OCI-LY3 (cell line): ENCODE measurements around the gene RNF113A.

Source experiments
- H2AFZ ChIP-seq: fragments of 200-600, 300-600 bp; shearing (Covaris generic); 2 replicates; pipeline ENCODE4 v1.6.0; 2014; ENCODE audit warnings: antibody characterized with exemption, low read depth, low read length
- H3K27ac ChIP-seq: fragments of 200-600, 300-600 bp; sonication (generic); 2 replicates; pipeline ENCODE4 v1.5.1; 2014; ENCODE audit warnings: mild to moderate bottlenecking, low read length, moderate library complexity, mixed read lengths
- H3K27me3 ChIP-seq: fragments of 200-600, 300-600 bp; sonication (generic); 2 replicates; pipeline ENCODE4 v1.6.1; 2014; ENCODE audit warnings: low read depth, low read length, mixed read lengths
- H3K36me3 ChIP-seq: fragments of 200-600, 300-600 bp; sonication (generic); replicated peaks from 2 replicates; pipeline ENCODE3; 2014; ENCODE audit warnings: low read depth, low read length, mixed read lengths
- H3K4me1 ChIP-seq: fragments of 300-600, 200-600 bp; sonication (generic); 2 replicates; pipeline ENCODE4 v1.6.1; 2014; ENCODE audit warnings: low read length, mixed read lengths
- H3K4me2 ChIP-seq: fragments of 200-600, 300-600 bp; sonication (generic); 2 replicates; pipeline ENCODE4 v1.6.1; 2014; ENCODE audit warnings: low read length, mixed read lengths
- H3K4me3 ChIP-seq: fragments of 300-600, 200-600 bp; sonication (generic); 2 replicates; pipeline ENCODE4 v1.5.1; 2014; ENCODE audit warnings: antibody characterized with exemption, mild to moderate bottlenecking, low read length, moderate library complexity
- H3K79me2 ChIP-seq: fragments of 300-600, 200-600 bp; shearing (Covaris generic); 2 replicates; pipeline ENCODE4 v1.6.1; 2014; ENCODE audit warnings: mild to moderate bottlenecking, low read length, mixed read lengths
- H3K9ac ChIP-seq: fragments of 300-600, 200-600 bp; shearing (Covaris generic); 2 replicates; pipeline ENCODE4 v1.6.0; 2014; ENCODE audit warnings: mild to moderate bottlenecking, low read length, moderate library complexity
- H3K9me3 ChIP-seq: fragments of 200-600, 300-600 bp; shearing (Covaris generic); 2 replicates; pipeline ENCODE4 v1.6.1; 2014; ENCODE audit warnings: low read length, mixed read lengths; ENCODE audit not compliant: insufficient read depth
- H4K20me1 ChIP-seq: fragments of 200-600, 300-600 bp; sonication (generic); 2 replicates; pipeline ENCODE4 v1.6.1; 2016; ENCODE audit warnings: low read length, mixed read lengths; ENCODE audit not compliant: insufficient read depth
- EZH2phosphoT487 ChIP-seq: fragments of 200-600 bp; shearing (Covaris generic); IDR thresholded peaks from 2 replicates; pipeline ENCODE4 v1.6.1; 2018; ENCODE audit warnings: antibody characterized with exemption, mixed run types, low read depth
- TF ChIP-seq, protein P1 (sequence below): fragments of 200-600, 300-600 bp; sonication (generic); IDR thresholded peaks from 2 replicates; pipeline ENCODE4 v1.5.1; 2014; ENCODE audit warnings: antibody characterized with exemption, low read length, low read depth

RNF113A gene

DNA sequence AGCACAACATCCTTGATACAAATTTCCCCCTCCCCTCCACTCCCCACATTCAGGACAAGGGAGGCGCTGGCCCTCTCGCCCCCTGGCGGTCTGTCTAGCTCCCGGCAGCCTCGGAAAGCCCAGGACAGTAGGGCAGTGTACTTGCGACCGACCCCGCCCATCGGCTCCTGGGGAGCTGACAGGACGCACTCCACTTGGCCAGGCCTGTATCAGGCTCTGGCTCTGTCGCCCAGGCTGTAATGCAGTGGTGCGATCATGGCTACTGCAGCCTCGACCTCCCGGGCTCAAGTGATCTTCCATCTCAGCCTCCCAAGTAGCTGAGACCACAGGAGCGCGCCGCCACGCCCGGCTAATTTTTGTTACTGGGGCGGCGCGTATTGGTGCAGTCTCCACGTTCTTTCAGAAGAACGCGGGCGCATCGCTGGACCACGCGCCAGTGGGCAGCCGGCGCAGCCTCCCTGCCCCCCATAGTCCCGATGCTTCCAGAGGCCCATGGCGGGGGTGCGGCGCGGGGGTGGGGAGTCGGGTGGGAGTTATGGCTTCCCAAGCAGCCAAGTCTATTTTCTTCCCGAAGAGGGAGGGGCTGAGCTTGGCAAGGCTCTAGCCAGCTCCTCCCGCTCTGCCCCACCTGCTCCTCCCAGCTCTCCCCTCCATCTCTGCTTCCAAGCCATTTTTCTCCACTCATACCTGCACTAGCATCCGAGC lies 16.3 kb upstream of the RNF113A start:
- Histone ChIP-seq H3K36me3 (no peaks in the 10 kb centered on the region), H3K9me3 (no peaks in the 10 kb centered on the region)

GRCh38 chrX:119885554-119886428 lies 14.3 kb upstream of the RNF113A start:
- TF ChIP-seq, protein P1, sequence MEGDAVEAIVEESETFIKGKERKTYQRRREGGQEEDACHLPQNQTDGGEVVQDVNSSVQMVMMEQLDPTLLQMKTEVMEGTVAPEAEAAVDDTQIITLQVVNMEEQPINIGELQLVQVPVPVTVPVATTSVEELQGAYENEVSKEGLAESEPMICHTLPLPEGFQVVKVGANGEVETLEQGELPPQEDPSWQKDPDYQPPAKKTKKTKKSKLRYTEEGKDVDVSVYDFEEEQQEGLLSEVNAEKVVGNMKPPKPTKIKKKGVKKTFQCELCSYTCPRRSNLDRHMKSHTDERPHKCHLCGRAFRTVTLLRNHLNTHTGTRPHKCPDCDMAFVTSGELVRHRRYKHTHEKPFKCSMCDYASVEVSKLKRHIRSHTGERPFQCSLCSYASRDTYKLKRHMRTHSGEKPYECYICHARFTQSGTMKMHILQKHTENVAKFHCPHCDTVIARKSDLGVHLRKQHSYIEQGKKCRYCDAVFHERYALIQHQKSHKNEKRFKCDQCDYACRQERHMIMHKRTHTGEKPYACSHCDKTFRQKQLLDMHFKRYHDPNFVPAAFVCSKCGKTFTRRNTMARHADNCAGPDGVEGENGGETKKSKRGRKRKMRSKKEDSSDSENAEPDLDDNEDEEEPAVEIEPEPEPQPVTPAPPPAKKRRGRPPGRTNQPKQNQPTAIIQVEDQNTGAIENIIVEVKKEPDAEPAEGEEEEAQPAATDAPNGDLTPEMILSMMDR = no peak
- no peak for TF ChIP-seq EZH2phosphoT487
- Histone ChIP-seq H3K27me3 (no peaks in the 10 kb centered on the region), H3K27ac (no peak overlapping the region), H2AFZ (0 out of 2 replicates have a peak overlapping the region, but pooled peaks have one; percentile 39), H3K9ac (no peak overlapping the region), H3K4me1 (no peaks in the 10 kb centered on the region), H3K4me3 (no peak overlapping the region), H3K36me3 (no peaks in the 10 kb centered on the region), H4K20me1 (no peaks in the 10 kb centered on the region), H3K9me3 (no peaks in the 10 kb centered on the region), H3K4me2 (peak overlapping the region; percentile 24; the same call in 1 of the 2 replicates), H3K79me2 (no peaks in the 10 kb centered on the region)

More for the DNA sequence above, 16.3 kb upstream of the RNF113A start:
- H3K9ac ChIP-seq = no peak overlapping the region
- H2AFZ ChIP-seq = no peak overlapping the region
- H4K20me1 ChIP-seq = no peaks in the 10 kb centered on the region
- no peak overlapping the region for H3K27ac ChIP-seq
- H3K4me3 ChIP-seq = no peak overlapping the region
- TF ChIP-seq, protein P1 = no peak
- TF ChIP-seq EZH2phosphoT487 = no peak
- H3K4me2 ChIP-seq = no peak overlapping the region
- no peaks in the 10 kb centered on the region for H3K4me1 ChIP-seq
- H3K79me2 ChIP-seq = no peaks in the 10 kb centered on the region
- no peaks in the 10 kb centered on the region for H3K27me3 ChIP-seq

GRCh38 chrX:119880552-119881437 lies 9.3 kb upstream of the RNF113A start:
- Histone ChIP-seq H3K4me2 (no peak overlapping the region), H2AFZ (no peak overlapping the region), H4K20me1 (no peaks in the 10 kb centered on the region), H3K4me3 (no peak overlapping the region), H3K36me3 (peaks cover 3% of the 10 kb centered on the region), H3K9ac (no peak overlapping the region), H3K27me3 (no peaks in the 10 kb centered on the region), H3K27ac (no peak overlapping the region; the same call in 1 of the 2 replicates), H3K4me1 (peaks cover 11% of the 10 kb centered on the region), H3K9me3 (no peaks in the 10 kb centered on the region), H3K79me2 (peaks cover 2% of the 10 kb centered on the region; the same call in 1 of the 2 replicates)
- TF ChIP-seq, protein P1 = peak; percentile 61
- TF ChIP-seq EZH2phosphoT487 = no peak
